Measurements from ENCODE around the gene THOC6. TPM values are rescaled to one million over a fixed set of nuclear protein-coding genes. Genes with fewer than 3 reads are reported as not detected.

THOC6 gene
- total and polyA plus RNA-seq, 9 of the 15 experiments (the other 6 are each of a cell fraction or from before 2014, with no cell fraction given), result 2.5 to 65.4 (median 42.3) TPM

- TF ChIP-seq ZNF592 (IDR thresholded peaks at IDR 0.05) (peak; percentile 62), KAT8 (IDR thresholded peaks at IDR 0.05; ENCODE audit: low read depth) (no peak), ZNF76 (CRISPR knock-in tag; IDR thresholded peaks at IDR 0.05; ENCODE audit: borderline replicate concordance) (no peak), ZNF780A (CRISPR knock-in tag; IDR thresholded peaks at IDR 0.05) (no peak), TSHZ1 (CRISPR knock-in tag; IDR thresholded peaks at IDR 0.05) (no peak), SMAD4 (CRISPR knock-in tag; conservative IDR thresholded peaks at IDR 0.05) (no peak), BRCA1 (IDR thresholded peaks at IDR 0.05) (no peak), BRCA1 (CRISPR knock-in tag; IDR thresholded peaks at IDR 0.05) (no peak; the same call in 1 of the 2 replicates), TBP (optimal IDR thresholded peaks at IDR 0.05; ENCODE audit: low read depth, low read length) (no peak), RBM15 (IDR thresholded peaks at IDR 0.05; ENCODE audit: insufficient read depth, low read length) (no peak), ZNF24 (IDR thresholded peaks at IDR 0.05) (no peak), GTF2B (IDR thresholded peaks at IDR 0.05; ENCODE audit: extremely low read depth, insufficient read length) (no peak), ETS1 (conservative IDR thresholded peaks at IDR 0.05; ENCODE audit: control insufficient read depth, low read depth, low read length) (no peak), ZNF551 (CRISPR knock-in tag; IDR thresholded peaks at IDR 0.05) (no peak), BCL6 (CRISPR knock-in tag; IDR thresholded peaks at IDR 0.05) (no peak), HMGXB4 (CRISPR knock-in tag; IDR thresholded peaks at IDR 0.05) (no peak), KAT2B (IDR thresholded peaks at IDR 0.05; ENCODE audit: low read depth, low read length) (no peak), CREM (IDR thresholded peaks at IDR 0.05; ENCODE audit: low read depth) (no peak)
Measured at GRCh38 chr16:3015865-3016521, 7.8 kb upstream of the THOC6 start (continued).

Data from K562 (cell line).